ENCODE data around the gene ARHGAP24. TPM values are rescaled to one million over a fixed set of nuclear protein-coding genes. Genes with fewer than 3 reads are reported as not detected.

ARHGAP24 gene
- total RNA-seq, 1 experiment from 2014 or later = 2.1 TPM

DNA sequence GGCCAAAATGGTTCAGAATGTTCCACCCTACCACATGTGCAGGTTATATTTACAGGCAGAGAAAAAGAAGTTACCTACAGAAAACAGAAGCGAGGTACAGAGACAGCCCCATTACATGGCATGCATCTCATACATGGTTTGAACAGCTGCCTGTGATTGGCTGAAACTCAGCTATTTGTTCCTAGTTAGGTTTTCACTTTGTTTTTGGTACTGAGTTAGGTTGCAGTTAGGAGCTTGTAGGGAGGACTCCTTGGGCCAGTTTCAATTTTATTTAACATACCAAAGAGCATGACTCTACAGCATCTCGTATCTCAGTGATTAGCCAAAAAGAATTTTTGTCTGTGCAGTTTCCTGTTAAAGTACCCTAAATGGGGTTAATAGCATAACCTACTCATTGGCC lies 492.9 kb downstream of the ARHGAP24 start:
- Mint-ChIP-seq H3K27ac (no peak overlapping the region), H3K36me3 (peaks cover 7% of the 10 kb centered on the region), H3K27me3 (ENCODE audit: low read depth) (no peaks in the 10 kb centered on the region; the same call in 1 of the 2 replicates), H3K4me1 (peaks cover 7% of the 10 kb centered on the region), H3K9me3 (peaks cover 9% of the 10 kb centered on the region), H3K4me3 (no peak overlapping the region)
- CTCF ChIA-PET = interaction anchor here (4.6 kb wide), 1 partner anchor 171 kb away, joined by 85 read pairs; no protein-coding TSS in a partner anchor
- DNase-seq (ENCODE audit: low spot score) (no peak), ATAC-seq (no peak)
- TF ChIP-seq JAZF1 (CRISPR knock-in tag; IDR thresholded peaks at IDR 0.05) (no peak), TCF7 (CRISPR knock-in tag; IDR thresholded peaks at IDR 0.05; ENCODE audit: low read depth) (no peak), HMGA2 (CRISPR knock-in tag; IDR thresholded peaks at IDR 0.05) (no peak), SP1 (CRISPR knock-in tag; conservative IDR thresholded peaks at IDR 0.05) (no peak), ZNF671 (CRISPR knock-in tag; IDR thresholded peaks at IDR 0.05) (no peak), PRRX2 (CRISPR knock-in tag; IDR thresholded peaks at IDR 0.05) (no peak), FOXP1 (CRISPR knock-in tag; IDR thresholded peaks at IDR 0.05; ENCODE audit: borderline replicate concordance) (no peak), ZNF396 (CRISPR knock-in tag; IDR thresholded peaks at IDR 0.05; ENCODE audit: borderline replicate concordance) (no peak), ZNF138 (CRISPR knock-in tag; conservative IDR thresholded peaks at IDR 0.05) (no peak), ZNF232 (CRISPR knock-in tag; IDR thresholded peaks at IDR 0.05) (no peak), OVOL2 (CRISPR knock-in tag; IDR thresholded peaks at IDR 0.05; ENCODE audit: borderline replicate concordance) (no peak), TP53 (CRISPR knock-in tag; IDR thresholded peaks at IDR 0.05) (no peak), ZNF423 (CRISPR knock-in tag; IDR thresholded peaks at IDR 0.05) (no peak), NR1H2 (CRISPR knock-in tag; IDR thresholded peaks at IDR 0.05) (no peak)
- TF ChIP-seq, protein P1, sequence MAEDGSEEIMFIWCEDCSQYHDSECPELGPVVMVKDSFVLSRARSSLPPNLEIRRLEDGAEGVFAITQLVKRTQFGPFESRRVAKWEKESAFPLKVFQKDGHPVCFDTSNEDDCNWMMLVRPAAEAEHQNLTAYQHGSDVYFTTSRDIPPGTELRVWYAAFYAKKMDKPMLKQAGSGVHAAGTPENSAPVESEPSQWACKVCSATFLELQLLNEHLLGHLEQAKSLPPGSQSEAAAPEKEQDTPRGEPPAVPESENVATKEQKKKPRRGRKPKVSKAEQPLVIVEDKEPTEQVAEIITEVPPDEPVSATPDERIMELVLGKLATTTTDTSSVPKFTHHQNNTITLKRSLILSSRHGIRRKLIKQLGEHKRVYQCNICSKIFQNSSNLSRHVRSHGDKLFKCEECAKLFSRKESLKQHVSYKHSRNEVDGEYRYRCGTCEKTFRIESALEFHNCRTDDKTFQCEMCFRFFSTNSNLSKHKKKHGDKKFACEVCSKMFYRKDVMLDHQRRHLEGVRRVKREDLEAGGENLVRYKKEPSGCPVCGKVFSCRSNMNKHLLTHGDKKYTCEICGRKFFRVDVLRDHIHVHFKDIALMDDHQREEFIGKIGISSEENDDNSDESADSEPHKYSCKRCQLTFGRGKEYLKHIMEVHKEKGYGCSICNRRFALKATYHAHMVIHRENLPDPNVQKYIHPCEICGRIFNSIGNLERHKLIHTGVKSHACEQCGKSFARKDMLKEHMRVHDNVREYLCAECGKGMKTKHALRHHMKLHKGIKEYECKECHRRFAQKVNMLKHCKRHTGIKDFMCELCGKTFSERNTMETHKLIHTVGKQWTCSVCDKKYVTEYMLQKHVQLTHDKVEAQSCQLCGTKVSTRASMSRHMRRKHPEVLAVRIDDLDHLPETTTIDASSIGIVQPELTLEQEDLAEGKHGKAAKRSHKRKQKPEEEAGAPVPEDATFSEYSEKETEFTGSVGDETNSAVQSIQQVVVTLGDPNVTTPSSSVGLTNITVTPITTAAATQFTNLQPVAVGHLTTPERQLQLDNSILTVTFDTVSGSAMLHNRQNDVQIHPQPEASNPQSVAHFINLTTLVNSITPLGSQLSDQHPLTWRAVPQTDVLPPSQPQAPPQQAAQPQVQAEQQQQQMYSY (CRISPR knock-in tag; IDR thresholded peaks at IDR 0.05) = no peak
- TF ChIP-seq, protein P2, sequence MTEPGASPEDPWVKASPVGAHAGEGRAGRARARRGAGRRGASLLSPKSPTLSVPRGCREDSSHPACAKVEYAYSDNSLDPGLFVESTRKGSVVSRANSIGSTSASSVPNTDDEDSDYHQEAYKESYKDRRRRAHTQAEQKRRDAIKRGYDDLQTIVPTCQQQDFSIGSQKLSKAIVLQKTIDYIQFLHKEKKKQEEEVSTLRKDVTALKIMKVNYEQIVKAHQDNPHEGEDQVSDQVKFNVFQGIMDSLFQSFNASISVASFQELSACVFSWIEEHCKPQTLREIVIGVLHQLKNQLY (CRISPR knock-in tag; IDR thresholded peaks at IDR 0.05) = no peak
- TF ChIP-seq, protein P3, sequence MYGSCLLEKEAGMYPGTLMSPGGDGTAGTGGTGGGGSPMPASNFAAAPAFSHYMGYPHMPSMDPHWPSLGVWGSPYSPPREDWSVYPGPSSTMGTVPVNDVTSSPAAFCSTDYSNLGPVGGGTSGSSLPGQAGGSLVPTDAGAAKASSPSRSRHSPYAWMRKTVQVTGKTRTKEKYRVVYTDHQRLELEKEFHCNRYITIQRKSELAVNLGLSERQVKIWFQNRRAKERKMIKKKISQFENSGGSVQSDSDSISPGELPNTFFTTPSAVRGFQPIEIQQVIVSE (CRISPR knock-in tag; IDR thresholded peaks at IDR 0.05; ENCODE audit: borderline replicate concordance) = no peak
- TF ChIP-seq, protein P4, sequence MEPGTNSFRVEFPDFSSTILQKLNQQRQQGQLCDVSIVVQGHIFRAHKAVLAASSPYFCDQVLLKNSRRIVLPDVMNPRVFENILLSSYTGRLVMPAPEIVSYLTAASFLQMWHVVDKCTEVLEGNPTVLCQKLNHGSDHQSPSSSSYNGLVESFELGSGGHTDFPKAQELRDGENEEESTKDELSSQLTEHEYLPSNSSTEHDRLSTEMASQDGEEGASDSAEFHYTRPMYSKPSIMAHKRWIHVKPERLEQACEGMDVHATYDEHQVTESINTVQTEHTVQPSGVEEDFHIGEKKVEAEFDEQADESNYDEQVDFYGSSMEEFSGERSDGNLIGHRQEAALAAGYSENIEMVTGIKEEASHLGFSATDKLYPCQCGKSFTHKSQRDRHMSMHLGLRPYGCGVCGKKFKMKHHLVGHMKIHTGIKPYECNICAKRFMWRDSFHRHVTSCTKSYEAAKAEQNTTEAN (CRISPR knock-in tag; IDR thresholded peaks at IDR 0.05) = no peak
- TF ChIP-seq, protein P5, sequence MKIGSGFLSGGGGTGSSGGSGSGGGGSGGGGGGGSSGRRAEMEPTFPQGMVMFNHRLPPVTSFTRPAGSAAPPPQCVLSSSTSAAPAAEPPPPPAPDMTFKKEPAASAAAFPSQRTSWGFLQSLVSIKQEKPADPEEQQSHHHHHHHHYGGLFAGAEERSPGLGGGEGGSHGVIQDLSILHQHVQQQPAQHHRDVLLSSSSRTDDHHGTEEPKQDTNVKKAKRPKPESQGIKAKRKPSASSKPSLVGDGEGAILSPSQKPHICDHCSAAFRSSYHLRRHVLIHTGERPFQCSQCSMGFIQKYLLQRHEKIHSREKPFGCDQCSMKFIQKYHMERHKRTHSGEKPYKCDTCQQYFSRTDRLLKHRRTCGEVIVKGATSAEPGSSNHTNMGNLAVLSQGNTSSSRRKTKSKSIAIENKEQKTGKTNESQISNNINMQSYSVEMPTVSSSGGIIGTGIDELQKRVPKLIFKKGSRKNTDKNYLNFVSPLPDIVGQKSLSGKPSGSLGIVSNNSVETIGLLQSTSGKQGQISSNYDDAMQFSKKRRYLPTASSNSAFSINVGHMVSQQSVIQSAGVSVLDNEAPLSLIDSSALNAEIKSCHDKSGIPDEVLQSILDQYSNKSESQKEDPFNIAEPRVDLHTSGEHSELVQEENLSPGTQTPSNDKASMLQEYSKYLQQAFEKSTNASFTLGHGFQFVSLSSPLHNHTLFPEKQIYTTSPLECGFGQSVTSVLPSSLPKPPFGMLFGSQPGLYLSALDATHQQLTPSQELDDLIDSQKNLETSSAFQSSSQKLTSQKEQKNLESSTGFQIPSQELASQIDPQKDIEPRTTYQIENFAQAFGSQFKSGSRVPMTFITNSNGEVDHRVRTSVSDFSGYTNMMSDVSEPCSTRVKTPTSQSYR (CRISPR knock-in tag; IDR thresholded peaks at IDR 0.05) = no peak
- TF ChIP-seq, protein P6, sequence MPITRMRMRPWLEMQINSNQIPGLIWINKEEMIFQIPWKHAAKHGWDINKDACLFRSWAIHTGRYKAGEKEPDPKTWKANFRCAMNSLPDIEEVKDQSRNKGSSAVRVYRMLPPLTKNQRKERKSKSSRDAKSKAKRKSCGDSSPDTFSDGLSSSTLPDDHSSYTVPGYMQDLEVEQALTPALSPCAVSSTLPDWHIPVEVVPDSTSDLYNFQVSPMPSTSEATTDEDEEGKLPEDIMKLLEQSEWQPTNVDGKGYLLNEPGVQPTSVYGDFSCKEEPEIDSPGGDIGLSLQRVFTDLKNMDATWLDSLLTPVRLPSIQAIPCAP (CRISPR knock-in tag; IDR thresholded peaks at IDR 0.05) = no peak
- POLR2A ChIA-PET = no interaction called here
